ENCODE measurements around the gene AHCY.
A peak's percentile ranks its signal among the peaks of the same experiment; 100 is the strongest.
"Not testable (repeated sequence)": the region's sequence is repeated elsewhere in the genome, so short reads cannot be mapped to it uniquely, and the experiment has no call there.

AHCY gene

DNA sequence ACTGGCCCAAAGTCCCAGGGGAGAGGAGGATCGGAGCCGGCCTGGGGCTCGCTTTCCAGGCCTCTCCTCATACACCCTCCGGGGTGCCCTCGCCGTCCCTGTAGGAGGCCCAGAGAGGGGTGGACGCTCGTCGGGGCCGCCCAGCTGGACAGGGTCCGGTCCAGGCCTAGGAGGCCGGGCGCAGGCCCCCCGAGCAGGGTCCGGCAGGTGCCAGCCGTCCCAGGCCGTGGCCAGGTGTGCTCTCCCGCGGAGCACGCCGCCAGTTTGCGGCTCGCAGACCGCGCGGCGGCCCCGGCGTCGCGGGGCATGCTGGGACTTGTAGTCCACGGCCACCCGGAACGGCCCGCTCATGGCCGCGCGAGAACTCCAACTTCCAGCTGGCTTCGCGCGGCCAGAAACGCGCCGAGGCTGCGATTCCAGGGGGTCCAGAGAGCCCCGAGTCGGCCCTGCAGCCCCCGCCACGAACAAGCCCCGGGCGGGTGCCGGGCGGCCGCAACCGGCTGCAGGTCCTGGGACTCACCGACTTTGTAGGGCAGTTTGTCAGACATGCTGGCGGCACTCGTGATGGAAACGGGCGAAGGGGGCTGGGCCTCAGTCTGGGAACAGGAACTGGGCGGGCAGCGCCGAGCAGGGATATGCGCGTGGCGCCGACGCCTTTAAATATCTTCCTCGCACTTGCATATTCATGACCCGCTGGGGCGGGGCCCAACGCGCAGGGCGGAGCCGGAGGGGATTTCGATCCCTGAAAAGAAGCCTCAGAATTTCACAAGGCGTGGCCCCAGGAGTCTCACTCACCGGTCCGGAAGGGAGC, at the start of gene AHCY:
Gene AHCY (minus strand): TSS at position 633 of the 811 bp plus-strand sequence. CDS start 85 bp downstream, at position 548.
- DNase-seq = peak; percentile 95

DNA sequence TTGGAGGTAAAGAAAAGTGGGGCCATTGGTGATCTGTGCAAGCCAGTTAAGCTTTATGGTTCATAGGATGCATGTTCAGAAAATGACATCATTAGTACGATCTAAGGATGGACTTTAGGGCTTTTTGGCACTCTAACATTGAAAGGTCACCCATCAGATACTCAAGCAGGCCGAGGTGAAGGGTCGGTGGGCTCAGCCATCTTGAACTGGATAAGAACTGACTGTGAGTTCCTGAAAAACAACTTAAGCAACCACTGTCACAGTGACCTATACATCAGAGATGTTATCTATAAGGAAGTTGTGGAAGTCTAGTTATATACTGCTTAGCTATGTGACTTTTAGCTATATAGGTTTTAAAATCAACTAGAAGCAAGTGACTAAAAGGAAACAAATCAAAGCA, 46.9 kb upstream of the AHCY start:
- peak; percentile 26 to 47 for DNase-seq

DNA sequence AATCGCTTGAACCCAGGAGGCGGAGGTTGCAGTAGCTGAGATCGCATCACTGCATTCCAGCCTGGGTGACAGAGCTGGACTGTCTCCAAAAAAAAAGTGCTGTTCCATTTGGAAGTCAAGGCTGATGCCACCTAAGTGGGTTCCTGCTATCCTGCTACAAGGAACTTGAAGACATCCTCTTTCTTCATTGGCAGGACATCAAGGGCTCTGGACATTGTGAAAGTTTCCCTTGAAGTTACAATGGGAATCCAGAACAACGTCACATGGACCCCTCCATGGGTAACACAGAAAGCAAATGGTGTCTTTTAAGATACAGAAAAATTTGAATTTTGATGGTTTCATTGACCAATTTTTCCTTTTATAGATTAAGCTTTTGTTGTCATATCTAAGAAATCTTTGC, 44.4 kb upstream of the AHCY start:
- DNase-seq = no peak

DNA sequence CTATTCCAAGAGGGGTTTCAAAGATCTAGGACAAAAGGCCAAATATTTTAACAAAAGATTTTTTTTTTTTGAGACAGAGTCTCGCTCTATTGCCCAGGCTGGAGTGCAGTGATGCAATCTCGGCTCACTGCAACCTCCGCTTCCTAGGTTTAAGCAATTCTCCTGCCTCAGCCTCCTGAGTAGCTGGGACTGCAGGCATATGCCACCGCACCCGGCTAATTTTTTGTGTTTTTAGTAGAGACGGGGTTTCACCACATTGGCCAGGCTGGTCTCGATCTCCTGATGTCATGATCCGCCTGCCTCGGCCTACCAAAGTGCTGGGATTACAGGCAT, 43.3 kb upstream of the AHCY start:
- DNase-seq = not testable (repeated sequence)

DNA sequence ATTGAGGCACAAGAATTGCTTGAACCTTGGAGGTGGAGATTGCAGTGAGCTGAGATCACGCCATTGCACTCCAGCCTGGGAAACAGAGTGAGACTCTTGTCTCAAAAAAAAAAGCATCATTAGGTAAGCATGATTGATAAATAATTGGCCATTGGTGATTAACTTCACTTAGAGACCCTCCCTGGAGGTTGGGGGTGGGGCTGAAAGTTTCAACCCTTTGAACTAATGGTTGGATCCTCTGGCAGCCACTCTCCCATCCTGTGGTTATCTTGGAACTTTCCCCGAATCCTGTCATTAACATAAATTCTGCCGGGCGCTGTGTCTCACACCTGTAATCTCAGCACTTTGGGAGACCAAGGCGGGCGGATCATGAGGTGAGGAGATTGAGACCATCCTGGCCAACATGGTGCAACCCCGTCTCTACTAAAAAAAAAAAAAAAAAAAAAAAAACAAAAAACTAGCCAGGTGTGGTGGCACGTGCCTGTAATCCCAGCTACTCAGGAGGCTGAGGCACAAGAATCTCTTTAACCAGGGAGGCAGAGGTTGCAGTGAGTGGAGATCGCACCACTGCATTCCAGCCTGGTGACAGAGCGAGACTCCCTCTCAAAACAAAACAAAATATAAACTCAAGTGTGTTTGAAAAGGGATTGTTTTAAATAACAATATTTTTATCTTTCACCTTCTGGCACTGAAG, 42.8 kb upstream of the AHCY start:
- DNase-seq = not testable (repeated sequence)

DNA sequence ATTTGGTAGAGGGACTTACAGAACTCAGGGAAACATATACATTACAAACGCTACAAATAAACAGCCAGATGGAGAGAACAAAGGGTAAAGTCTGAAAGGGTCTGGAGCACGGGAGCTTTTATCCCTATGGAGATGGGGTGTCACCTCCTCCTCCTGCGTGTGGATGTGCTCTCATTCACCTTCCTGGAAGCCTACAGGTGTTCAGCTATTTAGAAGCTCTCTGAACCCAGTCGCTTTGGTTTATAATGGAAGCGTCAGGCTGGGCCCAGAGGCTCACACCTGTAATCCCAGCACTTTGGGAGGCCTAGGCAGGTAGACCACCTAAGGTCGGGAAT, 42.2 kb upstream of the AHCY start:
- no peak for DNase-seq

DNA sequence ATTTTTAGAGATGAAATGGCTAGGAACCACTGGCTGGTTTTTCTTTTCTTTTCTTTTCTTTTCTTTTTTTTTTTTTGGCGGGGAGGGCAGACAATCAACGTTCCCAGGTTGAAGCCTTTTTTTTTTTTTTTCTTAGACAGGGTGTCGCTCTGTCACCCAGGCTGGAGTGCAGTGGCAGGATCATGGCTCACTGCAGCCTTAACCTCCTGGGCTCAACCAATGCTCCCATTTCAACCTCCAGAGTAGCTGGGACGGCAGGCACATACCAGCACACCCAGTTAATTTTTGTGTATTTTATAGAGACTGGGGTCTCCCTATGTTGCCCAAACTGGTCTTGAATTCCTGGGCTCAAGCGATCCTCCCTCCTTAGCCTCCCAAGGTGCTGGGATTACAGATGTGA, 41.1 kb upstream of the AHCY start:
- no peak for DNase-seq

DNA sequence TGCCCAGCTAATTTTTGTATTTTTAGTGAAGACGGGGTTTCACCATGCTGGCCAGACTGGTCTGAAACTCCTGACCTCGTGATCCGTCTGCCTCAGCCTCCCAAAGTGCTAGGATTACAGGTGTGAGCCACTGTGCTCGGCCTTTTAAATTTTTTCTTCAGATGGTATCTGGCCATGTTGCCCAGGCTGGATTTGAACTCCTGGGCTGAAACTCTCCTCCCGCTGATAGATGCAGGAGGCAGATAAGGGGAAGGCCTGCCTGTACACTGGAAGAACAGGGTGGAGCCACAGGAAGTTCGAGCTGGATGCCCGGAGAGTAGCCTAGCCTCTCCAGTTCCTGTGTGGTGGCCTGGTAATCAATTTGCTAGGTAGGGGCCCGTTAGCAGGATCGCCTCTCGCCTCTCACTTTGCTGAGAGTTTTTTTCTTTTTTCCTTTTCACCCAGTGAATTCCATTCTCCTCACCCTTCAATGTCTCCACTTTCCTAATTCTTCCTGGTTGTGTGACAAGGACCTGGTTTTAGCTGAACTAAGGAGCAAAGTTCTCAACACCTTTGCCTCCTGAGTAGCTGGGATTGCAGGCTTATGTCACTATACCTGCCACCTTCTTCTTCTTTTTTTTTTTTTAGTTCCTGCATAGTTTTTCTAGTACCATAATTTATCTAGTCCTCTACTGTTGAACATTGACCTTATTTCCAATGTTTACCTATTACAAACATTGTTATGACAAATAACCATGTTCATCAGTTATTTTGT, 40.5 kb upstream of the AHCY start:
- DNase-seq = no peak

DNA sequence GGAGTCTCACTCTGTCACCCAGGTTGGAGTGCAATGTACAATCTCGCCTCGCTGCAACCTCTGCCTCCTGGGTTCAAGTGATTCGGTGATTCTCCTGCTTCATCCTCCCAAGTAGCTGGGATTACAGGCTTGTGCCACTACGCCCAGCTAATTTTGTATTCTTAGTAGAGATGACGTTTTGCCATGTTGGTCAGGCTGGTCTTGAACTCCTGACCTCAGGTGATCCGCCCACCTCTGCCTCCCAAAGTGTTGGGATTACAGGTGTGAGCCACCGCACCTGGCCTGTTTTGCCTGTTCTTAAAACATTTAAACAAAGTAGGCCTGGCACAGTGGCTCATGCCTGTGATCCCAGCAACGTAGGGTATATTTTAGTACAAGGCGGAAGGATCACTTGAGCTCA, 38.0 kb upstream of the AHCY start:
- not testable (repeated sequence) for DNase-seq

DNA sequence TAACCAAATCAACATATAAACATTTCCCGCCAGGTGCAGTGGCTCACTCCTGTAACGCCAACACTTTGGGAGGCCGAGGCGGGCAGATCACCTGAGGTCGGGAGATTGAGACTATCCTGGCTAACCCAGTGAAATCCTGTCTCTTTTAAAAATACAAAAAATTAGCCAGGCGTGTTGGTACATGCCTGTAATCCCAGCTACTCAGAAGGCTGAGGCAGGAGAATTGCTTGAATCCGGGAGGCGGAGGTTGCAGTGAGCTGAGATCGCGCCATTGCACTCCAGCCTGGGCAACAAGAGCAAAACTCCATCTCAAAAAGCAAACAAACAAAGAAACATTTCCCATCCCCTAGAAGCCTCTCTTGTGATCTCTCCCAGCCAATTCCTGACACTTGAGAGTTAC, 37.6 kb upstream of the AHCY start:
- DNase-seq = not testable (repeated sequence)

DNA sequence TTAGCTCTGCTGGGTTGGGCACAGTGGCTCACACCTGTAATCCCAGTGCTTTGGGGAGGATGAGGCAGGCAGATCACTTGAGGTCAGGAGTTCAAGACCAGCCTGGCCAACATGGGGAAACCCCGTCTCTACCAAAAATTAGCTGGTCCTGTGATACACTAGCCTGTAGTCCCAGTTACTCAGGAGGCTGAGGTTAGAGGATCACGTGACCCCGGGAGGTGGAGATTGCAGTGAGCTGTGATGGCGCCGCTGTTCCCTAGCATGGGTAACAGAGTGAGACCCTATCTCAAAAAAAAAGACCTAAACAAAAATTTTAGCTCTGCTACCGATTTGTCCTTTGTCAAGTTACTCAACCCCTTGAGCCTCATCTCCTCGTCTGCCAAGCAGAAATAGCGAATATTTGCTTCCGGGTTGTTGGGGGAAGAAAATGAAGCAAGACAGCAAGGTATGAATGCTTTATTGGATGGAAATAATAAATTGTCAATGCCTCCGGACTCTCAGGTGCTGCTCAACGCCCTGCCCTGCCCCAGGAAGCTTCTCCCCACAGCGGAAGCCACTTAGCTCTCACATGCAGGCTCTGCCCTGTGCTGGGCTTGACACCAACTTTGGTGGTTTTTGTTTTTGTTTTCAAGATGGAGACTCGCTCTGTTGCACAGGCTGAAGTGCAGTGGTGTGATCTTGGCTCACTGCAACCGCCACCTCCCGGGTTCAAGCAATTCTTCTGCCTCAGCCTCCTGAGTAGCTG, 35.0 kb upstream of the AHCY start:
- no peak for DNase-seq

DNA sequence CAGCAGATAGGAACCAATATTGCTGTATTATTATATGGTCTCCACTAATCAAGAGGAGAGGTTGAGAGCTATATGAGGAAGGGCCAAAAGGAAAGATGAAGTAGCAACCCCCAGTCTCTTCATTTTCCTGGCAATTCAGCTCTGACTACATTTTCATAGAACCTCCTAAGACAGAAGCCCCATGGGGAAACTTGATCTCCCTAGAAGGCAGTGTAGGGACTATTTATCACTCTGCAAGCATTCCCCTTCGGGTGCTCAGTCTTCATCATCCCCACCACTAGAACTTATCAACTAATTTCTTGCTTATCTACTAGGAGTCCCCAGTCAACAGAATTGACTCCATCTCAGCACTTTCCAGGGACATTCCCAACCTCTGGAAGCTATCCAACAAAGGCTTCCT, 34.4 kb upstream of the AHCY start:
- DNase-seq = no peak

DNA sequence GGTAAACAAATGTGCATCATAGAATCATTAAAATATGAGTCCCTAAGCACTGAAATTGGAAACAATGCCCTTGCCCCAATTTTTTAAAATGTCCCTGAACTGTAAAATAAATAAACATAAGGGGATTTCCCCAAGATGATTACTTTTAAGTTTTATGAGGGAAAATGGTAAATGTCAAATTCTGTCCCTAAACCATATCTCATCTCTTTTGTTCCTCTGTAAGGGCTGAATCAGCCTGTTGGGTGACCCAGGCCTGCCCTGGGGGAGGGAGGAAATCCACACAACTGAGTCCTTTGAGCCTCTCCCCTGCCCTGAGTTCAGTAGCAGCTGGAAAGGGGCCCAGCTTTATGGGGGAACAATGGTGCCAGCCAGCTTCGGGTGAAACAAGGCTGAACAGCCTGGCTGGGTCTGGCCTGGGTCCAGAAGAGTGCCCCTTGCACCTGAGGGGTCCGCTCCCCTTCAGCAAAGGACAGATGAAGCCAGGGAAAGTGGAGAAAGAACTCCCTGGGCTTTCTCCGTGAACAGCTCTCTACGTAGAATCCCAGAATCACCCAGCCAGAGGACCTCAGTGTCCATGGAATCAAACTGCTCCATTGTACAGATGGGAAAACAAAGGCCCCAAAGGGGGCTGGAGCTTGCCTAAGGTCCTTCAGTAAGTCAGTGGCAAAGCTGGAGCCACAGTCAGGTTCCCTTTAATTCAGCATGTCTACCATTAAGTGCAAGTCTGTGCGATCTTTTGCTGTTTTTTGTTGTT, 31.7 kb upstream of the AHCY start:
- DNase-seq = no peak

DNA sequence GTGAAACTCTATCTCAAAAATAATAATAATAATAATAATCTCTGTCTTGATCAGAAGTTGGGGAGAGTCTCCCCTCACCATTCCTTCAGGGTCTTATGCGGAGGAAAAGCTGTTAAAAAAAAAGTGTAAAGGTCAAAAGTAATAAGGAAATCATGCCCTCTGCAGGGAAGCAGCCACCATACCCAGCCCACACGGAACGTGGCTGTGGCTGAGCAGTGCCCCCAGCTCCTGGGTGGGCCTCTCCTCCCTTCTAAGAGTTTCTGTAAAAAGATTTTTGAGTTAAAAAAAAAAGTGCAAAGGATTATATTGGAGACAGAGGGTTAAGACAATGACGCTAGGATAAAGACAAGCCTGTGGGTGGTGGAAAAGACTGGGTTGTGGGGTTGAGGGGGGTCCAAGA, 30.6 kb upstream of the AHCY start:
- DNase-seq = no peak

DNA sequence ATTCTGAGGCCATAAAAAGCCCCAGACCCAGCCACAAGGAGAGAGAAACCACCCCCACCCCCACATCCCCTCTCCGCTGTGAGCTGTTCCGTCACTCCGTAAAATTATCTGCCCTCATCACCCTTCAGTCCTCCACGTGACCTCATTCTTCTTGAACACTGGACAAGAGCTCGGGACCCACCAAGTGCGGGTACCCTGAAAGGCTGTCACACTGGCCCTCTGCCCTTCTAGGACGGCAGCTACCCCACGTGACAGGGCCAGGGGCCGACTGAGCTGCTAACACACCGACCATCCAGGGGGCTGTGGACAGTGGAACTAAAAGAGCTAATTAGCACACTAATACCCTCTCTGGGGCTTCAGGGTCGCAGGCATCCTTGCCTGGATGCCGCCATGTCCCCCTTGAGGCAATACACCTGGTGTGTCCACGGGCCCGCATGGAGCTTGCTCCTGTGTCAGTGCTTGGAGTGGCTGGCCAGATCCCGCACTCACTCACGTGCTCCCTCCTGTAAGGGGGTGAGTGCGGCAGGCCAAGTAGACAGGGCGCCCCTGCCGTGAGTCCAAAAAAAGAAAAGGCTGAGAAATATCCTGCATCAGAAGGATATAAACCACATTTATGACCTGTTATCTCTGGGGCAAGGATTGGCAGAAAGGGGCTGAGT, 29.2 kb upstream of the AHCY start:
- DNase-seq = no peak

DNA sequence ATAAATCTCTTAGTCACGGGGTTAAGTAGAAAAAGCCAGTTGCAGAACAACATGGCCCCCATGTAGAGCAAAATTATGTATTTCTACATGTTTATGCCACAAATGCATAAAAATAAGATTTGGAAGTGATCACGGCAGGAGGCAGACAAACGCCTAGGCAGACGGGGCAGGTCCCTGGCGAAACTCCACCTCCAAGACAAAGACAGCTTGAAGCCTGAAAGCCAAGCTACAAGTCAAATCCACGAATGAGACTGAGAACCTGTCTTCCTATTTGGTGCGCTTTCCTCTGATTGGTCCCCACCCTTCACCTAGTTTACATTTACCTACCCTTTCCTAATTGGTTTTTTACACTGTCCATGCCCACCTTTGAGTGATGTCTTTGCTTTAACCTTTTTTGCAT, 28.7 kb upstream of the AHCY start:
- no peak for DNase-seq

DNA sequence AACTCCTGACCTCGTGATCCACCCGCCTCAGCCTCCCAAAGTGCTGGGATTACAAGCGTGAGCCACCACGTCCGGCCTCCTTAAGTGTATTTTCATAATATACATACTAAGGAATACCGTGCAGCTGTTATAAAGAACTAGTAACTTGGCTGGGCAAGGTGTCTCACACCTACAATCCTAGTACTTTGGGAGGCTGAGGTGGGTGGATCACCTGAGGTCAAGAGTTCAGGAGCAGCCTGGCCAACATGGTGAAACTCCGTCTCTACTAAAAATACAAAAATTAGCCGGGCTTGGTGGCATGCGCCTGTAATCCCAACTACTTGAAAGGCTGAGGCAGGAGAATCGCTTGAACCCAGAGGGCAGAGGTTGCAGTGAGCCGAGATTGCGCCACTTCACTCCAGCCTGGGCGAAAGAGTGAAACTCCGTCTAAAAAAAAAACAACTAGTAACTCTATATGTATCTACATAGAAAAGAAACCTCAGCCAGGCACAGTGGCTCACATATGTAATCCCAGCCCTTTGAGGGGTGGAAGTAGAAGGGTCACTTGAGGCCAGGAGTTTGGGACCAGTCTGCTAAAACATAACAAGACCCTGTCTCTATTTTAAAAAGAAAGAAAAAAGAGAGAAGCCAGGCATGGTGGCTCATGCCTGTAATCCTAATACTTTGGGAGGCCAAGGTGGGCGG, 27.8 kb upstream of the AHCY start:
- not testable (repeated sequence) for DNase-seq

DNA sequence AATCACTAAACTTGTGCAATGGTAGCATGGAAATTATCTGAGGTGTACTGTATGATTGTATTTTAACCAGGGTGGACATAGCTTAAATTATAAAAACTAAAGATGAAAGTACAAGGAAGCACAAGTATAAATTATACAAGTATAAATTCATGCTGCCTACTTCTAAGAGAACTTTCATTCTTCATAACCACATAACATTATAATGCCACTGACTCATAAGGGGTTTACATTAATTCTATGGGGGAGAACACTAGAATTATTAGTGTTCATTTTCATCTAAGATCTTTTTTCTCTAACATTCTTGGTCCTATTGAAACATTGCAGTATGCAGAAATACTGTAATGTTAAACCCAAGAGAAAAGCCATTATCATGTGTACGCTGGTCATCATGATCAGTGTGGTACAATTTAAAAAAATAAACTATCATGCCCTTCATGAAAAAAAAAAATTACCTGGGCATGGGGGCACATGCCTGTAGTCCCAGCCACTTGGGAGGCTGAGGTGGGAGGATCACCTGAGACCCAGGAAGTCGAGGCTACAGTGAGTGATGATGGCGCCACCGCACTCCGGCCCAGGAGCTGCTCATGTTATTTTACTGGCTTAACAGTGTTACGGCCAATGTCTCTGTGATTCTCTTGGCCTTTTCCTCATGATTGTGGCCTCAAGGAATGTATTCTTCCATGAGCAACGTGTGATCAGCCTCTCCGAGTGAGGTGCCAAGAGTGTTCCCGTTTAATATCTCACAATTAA, 25.9 kb upstream of the AHCY start:
- DNase-seq = no peak

DNA sequence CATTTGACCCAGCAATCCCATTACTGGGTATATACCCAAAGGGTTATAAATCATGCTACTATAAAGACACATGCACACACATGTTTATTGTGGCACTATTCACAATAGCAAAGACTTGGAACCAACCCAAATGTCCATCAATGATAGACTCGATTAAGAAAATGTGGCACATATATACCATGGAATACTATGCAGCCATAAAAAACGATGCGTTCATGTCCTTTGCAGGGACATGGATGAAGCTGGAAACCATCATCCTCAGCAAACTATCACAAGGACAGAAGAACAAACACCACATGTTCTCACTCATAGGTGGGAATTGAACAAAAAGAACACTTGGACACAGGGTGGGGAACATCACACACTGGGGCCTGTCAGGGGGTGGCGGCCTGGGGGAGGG, 25.1 kb upstream of the AHCY start:
- DNase-seq = not testable (repeated sequence)

DNA sequence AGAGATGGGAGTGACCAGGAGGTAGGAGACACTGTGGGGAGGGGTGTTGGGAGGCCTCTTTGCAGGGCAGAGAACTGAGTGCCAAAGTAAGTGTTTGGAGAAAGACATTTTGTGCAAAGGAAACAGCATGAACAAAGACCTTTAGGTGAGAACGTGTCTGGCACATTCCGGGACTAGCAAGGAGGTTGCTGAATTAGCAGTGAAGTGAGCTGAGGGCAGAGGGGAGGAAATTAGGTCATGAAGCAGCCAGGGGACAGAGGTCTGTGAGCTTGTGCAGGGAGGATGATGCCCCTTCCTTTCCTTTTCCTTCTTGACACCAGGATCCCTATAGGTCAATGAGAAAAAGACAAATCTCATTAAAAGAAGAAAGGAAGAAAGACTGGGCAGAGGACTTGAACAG, 21.4 kb upstream of the AHCY start:
- no peak for DNase-seq
